Raji (cell line): Measurements from ENCODE around the gene ROR2.

Source experiments
- POLR2A ChIP-seq: IDR thresholded peaks from 2 replicates; pipeline ENCODE4 v1.6.1; 2011; ENCODE audit warnings: low read depth, low read length, control low read depth; ENCODE audit not compliant: insufficient read depth

Gene ROR2

GRCh38 chr9:91915524-91916263 is 34.3 kb downstream of the ROR2 start:
- no peak for TF ChIP-seq POLR2A

DNA sequence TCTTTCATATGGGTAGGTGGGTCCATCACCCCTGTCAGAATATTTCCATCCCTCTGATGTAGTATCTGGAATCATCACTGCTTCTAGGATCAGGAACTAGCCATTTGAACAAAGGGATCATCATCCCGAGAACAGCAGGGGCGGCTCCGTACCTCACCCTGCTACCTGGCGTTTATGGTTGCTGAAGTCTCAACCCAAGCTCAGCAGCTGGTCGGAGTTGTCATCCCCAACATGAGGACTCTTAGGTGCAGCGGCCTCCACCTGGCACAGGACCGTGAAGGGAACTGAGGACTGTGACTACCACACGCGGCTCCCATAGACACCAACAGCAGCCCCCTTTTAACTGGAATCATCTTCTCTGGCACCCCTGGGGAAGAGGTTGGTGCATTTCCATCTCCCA is 35.1 kb downstream of the ROR2 start:
- no peak for TF ChIP-seq POLR2A

DNA sequence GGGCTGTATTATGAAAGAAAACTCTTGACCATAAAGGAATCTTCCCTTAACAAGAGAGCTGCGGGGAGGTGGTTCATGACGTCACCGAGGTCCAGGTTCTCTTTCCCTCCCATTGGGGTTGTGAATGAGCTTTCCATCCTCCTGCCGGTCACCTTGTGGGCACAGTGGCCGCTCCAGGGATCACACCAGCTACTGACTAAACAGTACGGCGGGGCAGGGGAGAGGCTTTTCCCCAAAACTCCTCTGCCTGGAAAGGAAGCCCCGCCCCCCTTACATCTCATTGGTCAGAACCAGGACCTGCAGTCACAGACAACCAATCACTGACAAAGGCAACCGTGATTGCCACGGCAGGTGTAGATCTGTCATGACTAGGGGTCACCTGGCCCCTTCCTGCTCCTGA is 35.6 kb downstream of the ROR2 start:
- TF ChIP-seq POLR2A, result no peak

DNA sequence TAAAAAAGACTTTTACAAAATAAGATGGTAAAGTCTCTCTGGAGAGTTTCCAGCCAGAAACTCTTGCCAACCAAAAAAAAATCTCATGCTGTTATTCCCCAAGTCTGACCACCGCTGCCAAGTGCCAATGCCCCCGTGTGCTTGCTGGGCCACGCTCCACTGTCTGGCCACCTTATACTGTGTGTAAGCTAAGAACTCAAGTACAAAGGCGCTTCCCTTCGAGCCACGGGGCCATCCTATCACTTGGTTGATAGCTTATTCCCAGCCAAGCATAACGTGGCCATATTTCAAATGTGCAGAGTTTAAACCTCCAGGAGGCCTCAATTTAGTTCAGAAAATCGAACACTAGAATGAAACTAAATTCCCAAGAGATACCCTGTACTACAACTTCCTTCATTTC is 36.0 kb downstream of the ROR2 start:
- TF ChIP-seq POLR2A, result no peak

GRCh38 chr9:91913096-91913495 is 36.9 kb downstream of the ROR2 start:
- no peak for TF ChIP-seq POLR2A

GRCh38 chr9:91911657-91912056 is 38.4 kb downstream of the ROR2 start:
- no peak for TF ChIP-seq POLR2A

DNA sequence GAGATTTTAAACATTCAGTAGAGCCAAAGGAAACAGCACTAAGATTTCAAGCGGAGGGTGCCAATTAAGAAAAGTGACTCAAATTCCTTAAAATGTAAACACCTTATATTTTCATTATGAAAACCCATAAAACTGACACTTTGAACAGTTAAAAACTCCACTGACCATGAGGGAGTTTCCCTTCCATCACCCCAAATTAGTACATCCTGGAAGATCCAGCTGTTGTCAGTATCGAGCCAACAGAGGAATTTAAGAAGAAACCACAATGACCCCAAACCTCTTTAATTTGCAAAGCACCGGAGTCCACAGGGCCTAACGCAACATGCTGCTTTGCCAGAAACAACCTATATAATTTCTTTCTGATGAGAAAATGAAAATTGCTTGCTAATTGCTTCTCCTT is 41.3 kb downstream of the ROR2 start:
- no peak for TF ChIP-seq POLR2A

GRCh38 chr9:91908293-91908623 is 41.8 kb downstream of the ROR2 start:
- TF ChIP-seq POLR2A, result no peak

DNA sequence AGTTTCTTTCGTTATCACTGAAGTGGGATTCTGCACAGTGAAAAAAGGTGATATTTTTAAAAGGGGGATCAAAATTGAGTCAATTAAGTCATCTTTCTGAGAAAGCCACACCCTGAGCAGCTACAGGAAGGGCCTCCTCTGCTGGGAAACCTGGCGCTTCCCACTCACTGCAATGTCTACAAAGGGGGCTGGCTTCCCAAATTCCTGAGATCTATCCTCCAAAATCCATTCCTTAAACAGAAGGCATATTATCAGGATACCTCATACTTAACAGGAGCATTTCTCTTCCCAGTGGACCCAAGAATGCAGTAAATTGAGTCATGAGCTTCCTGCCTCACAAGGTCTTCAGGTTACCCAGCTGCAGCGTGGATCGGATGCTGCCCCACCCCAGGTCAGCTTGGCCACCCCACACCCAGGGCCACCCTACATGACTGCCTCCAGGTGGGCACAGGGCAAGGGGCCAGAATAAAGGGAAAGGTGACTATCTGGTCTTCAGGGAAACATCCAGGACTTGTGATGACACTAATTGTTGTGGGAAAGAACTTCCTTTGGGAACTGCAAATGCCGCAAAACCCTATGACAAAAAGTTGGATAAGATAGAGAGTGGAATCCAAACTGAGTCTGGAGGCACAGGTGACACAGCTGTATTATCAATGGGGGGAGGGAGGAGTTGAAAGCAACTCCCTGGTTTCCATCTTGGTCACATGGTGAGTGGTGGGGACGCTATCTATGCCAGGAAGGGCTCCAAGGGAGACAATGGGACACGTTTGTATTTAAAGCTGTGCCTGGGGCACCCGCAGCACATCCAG is 42.3 kb downstream of the ROR2 start:
- TF ChIP-seq POLR2A, result no peak

DNA sequence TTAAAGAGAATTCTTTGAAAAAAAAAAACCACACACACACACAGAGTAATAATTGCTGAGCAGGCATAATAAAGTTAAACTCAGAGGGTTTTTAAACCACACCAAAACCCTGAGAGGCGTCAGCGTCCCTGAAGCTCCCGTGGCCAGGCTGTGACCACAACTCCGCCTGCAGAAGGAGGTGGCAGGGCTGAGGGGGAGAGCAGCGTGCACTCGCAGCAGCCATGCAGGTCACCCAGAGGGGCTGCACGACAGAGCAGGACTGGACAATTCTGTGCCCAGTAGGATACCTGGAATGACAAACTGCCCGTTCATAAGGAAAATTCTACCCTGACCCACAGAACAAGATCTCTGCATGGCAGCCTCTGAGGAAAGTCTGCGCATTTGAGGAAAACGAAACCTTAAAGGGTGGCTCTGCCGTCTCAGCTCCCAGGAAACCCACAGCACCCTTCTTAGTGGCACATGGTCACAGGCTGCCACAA is 44.0 kb downstream of the ROR2 start:
- TF ChIP-seq POLR2A, result no peak

DNA sequence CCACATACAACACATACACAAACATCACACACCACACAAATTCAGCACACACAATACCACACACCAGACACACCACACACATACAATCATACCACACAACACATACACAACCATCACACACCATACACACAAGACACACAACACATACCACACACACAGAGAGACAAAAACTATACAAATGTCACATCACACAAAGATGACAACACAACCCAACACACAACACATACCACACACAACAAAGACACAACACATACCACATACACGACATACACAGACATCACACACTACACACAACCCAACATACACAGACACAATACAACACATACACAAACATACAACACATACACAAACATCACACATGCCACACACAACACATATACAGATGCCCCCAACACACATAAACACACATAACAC is 44.8 kb downstream of the ROR2 start:
- no peak for TF ChIP-seq POLR2A

GRCh38 chr9:91904588-91905236 is 45.3 kb downstream of the ROR2 start:
- no peak for TF ChIP-seq POLR2A

GRCh38 chr9:91903126-91903911 is 46.7 kb downstream of the ROR2 start:
- no peak for TF ChIP-seq POLR2A

DNA sequence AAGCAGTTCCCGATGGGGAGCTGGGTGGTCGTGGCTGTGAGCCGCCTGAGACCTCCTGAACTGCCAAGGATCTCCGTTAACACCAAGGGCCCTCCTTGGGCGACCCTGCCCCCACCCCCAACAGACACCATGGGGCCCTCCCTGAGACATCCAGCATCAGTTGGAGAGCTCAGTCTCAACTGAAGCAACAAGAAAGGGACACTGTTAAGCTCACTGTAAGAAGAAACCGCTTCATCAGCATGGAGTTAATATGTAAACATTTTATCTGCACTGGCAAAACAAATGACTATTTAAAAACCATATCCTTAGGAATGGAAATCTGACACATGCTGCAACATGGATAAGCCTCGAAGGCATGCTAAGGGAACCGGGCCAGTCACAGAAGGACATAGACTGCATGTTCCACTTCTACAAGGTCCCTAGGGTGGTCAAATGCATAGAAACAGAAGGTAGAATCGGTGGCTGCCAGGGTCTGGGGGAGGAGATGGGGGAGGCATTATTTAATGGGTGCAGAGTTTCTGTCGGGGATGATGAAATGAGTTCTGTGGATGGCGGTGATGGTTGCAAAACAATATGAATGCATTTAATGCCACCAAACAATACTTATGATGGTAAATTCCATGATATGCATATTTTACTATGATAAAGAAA is 47.4 kb downstream of the ROR2 start:
- TF ChIP-seq POLR2A, result no peak

DNA sequence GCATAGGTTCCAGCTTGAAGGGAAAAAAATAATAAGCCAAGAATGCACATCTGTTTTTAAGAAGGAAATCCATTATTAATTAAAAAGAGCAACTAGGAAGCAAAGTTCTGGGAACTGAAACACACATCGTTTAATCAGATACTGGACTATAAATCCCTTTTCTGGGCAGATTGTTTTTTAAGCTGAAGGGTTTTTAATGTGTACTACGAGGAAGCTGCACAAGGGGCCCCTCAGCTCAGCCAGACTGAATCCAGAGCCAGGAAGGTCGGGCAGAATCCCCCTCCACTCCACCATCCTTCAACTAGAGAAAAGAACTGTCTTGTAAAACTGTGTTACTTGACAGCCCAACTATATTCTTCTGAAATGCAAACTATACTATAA is 49.2 kb downstream of the ROR2 start:
- TF ChIP-seq POLR2A, result no peak
